ENCODE results near the gene TCF23. TPM values are rescaled to one million over a fixed set of nuclear protein-coding genes. Genes with fewer than 3 reads are reported as not detected.
"Not testable (repeated sequence)": the region's sequence is repeated elsewhere in the genome, so short reads cannot be mapped to it uniquely, and the experiment has no call there.

TCF23 gene
- total and polyA plus RNA-seq, 2 of the 4 experiments (the other 2 are of a cell fraction): not detected

- dilution Hi-C loops (cut with HindIII; ENCODE audit: low sequenced_read_pairs, unreplicated experiment); H3K56ac ChIP-seq (ENCODE audit: extremely low read depth, insufficient read depth, low read length); H4K5ac ChIP-seq (ENCODE audit: low read depth, low read length); H3K4me1 ChIP-seq (ENCODE audit: control insufficient read depth, insufficient read depth, low read length); CTCF ChIA-PET; H2BK20ac ChIP-seq (ENCODE audit: low read depth, low read length); H3K9ac ChIP-seq (ENCODE audit: low read depth, low read length); intact Hi-C loops (cut with micrococcal nuclease); in situ Hi-C loops (cut with MboI; ENCODE audit: low sequenced_read_pairs); H2AK5ac ChIP-seq (ENCODE audit: low read depth, low read length); H3K18ac ChIP-seq (ENCODE audit: low read depth, low read length); H4K20me1 ChIP-seq (ENCODE audit: insufficient read depth, low read length); H4K91ac ChIP-seq (ENCODE audit: insufficient read depth, low read depth, low read length); BruUV-seq (replicated peaks); H2AK9ac ChIP-seq (replicated peaks; ENCODE audit: low read depth, low read length, poor library complexity); H3K36me3 ChIP-seq (ENCODE audit: control insufficient read depth, insufficient read depth, low read length); H2BK5ac ChIP-seq (ENCODE audit: low read depth, low read length, poor library complexity, severe bottlenecking); H3K14ac ChIP-seq (replicated peaks; ENCODE audit: low read depth, low read length); H3K23ac ChIP-seq (ENCODE audit: low read depth, low read length); H3K9me3 ChIP-seq (ENCODE audit: control insufficient read depth, insufficient read depth, low read length); H2BK120ac ChIP-seq (ENCODE audit: low read depth, low read length); DNase-seq; H3K4me3 ChIP-seq (ENCODE audit: insufficient read depth, low read depth, low read length); H3K79me1 ChIP-seq (ENCODE audit: low read depth in 1 of 2, low read length in 2 of 2); H3K4ac ChIP-seq (ENCODE audit: low read depth, low read length); H3K4me2 ChIP-seq (ENCODE audit: low read depth, low read length); H2AFZ ChIP-seq (replicated peaks; ENCODE audit: low read length, poor library complexity); POLR2A ChIA-PET (ENCODE audit: unreplicated experiment); H3K27ac ChIP-seq (ENCODE audit: insufficient read depth, low read length); ATAC-seq (ENCODE audit: low read depth); H2BK15ac ChIP-seq (ENCODE audit: low read depth, low read length); H4K8ac ChIP-seq (ENCODE audit: low read depth in 2 of 2, low read length in 2 of 2); H3K9me1 ChIP-seq (ENCODE audit: insufficient read depth, low read length): not testable (repeated sequence)
- WGBS, 2 experiments (ENCODE audit: extremely low coverage in 2 of 2, insufficient read length in 1 of 2): no CpG with 5 or more reads among the region's 4 CpGs
- H3K27me3 ChIP-seq (ENCODE audit: control insufficient read depth, insufficient read depth, low read length): peaks cover 49% of the 10 kb centered on the region
Measured at GRCh38 chr2:27175781-27176180, 27.0 kb downstream of the TCF23 start.
